ENCODE measurements around the gene SQSTM1.

- TF ChIP-seq CTCF (IDR thresholded peaks at IDR 0.05) (no peak), POLR2A (IDR thresholded peaks at IDR 0.05) (no peak)
Observed at GRCh38 chr5:179860301-179860700, 39.6 kb downstream of the SQSTM1 start.
